Measurements from ENCODE around the gene CIB4.

CIB4 gene

DNA sequence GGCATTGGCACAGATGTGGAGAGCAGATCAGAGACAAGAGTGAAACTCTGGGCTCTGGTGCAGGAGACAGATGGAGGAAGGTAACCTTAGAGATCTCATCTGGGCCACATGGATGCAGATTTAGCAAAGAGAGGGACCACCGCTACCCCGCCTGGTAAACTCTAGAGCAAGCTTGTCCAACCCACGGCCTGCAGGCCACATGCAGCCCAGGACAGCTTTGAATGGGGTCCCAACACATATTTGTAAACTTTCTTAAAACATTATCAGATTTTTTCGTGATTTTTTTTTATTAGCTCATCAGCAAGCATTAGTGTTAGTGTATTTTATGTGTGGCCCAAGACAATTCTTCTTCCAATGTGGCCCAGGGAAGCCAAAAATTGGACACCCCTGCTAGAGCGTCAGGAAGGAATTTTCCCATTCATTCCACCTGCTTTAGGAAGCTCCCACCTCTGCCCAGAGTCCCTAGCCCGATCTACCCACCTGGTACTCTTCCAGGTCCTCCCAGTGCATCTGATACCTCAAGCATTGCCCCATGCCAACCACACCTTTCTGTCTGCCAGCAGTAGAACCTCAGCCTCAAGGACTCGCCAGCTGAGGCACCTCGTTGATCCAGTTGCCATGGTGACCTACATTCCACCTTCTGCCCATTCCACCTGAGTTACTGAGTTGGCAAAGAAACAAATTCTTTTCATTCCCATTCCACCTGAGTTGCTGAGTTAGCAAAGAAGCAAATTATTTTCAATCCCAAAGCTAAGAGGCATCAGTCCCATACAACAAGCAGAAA, at the start of gene CIB4:
CIB4 (minus strand) TSS at position 586 of the 784 bp plus-strand sequence; CDS start at position 534, 52 bp downstream.
- no peak for DNase-seq (ENCODE audit: low spot score)
- TF ChIP-seq, protein P1, sequence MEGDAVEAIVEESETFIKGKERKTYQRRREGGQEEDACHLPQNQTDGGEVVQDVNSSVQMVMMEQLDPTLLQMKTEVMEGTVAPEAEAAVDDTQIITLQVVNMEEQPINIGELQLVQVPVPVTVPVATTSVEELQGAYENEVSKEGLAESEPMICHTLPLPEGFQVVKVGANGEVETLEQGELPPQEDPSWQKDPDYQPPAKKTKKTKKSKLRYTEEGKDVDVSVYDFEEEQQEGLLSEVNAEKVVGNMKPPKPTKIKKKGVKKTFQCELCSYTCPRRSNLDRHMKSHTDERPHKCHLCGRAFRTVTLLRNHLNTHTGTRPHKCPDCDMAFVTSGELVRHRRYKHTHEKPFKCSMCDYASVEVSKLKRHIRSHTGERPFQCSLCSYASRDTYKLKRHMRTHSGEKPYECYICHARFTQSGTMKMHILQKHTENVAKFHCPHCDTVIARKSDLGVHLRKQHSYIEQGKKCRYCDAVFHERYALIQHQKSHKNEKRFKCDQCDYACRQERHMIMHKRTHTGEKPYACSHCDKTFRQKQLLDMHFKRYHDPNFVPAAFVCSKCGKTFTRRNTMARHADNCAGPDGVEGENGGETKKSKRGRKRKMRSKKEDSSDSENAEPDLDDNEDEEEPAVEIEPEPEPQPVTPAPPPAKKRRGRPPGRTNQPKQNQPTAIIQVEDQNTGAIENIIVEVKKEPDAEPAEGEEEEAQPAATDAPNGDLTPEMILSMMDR (IDR thresholded peaks at IDR 0.05; ENCODE audit: extremely low read depth, missing control alignments): no peak

DNA sequence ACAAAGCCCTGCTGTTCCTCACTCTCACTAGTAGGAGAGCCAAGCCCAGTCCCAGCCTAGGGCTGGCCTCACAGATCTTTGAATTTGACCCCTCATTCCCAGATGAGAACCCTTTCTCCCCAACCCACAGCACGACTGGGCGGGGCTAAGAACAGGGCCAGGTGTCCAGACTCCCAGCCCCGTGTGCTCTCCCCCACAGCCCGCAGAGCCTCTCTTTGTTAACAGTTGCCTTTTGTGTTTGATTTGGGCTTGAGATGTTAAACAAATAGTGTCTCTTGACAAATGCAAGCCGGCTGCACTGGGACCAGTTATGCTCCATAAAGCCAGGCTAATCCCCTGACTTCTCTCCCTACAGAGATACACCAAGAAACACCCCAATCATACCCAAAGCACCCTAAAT, 46.6 kb upstream of the CIB4 start:
- no peak for DNase-seq (ENCODE audit: low spot score)
- TF ChIP-seq, protein P1 (IDR thresholded peaks at IDR 0.05; ENCODE audit: extremely low read depth, missing control alignments): no peak

DNA sequence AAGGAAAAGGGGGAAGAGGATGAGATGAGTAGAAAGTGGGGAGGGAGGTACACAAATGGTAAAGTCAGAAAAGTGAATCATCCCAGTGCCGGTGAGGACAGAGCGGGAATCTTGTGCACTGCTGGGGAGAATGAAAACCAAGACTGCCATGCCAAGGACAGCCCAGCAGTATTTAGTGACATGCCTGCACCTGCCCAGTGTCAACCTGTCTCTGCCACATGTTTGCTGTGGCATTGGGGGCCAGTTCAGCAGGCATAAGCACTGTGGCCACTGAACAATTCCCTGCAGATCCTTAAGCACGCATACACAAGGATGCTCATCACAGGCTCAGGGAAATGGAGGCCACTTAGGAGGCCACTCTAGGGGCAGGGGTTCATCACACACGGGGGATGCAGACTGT, 46.2 kb upstream of the CIB4 start:
- no peak for DNase-seq (ENCODE audit: low spot score)
- TF ChIP-seq, protein P1 (IDR thresholded peaks at IDR 0.05; ENCODE audit: extremely low read depth, missing control alignments): no peak

DNA sequence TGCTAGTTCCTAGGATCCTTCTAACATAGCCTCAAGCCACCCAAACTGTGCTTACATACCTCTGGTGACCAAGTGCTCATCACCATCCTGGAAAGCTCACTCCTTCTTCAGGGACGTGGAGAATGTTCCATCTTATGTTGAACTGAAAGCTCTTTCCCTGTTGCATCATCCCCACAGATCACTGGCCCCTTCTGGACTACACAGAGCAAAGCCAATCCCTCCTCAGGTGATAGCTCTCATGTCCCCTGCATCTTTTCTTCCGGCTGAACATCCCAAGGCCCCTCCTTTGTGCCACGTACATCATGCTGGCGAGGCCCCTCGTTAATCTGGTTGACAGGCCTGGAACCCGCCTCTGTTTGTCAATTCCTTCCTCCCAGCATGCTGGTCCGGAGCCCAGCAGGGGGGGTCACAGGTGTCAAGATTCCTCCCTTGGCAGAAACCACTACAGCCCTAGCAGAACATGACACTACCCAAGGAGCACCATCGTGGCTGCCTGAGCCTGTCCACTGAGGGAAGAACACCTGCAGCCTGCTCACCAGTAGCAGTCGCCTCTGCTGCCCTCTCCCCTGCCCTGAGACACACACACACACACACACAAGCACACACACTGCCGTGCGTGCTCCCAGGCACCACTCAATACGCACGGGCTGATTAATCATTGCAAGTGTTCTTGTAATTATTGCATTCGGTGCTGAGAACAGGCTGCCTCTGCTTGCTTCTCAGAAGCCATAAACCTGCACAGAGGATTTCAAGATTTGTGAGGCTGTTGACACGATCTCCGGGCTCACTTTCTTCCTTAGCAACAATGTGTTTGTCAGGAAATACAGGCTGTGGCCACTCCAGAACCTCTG, 45.0 kb upstream of the CIB4 start:
- TF ChIP-seq, protein P1 (IDR thresholded peaks at IDR 0.05; ENCODE audit: extremely low read depth, missing control alignments): no peak
- DNase-seq (ENCODE audit: low spot score): no peak

DNA sequence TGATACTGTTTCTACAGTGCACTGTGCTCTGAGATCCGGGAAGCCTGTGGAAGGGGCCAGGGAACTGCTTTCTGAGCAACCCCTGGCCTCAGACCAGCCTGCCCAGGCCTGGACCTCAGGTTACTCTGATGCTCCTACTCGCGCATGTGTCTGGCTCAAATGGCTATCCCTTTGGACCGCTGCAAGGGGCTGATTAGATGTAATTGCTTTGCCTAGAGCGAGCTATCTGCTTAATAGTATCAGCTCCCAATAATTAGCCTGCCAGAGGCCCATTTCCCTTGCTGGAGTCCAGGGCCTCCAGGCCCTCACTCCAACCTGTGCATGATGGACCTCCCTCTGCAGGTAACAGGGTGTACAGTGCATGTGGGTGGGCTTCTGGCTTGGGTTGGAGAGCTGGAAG, 44.2 kb upstream of the CIB4 start:
- DNase-seq (ENCODE audit: low spot score): no peak
- TF ChIP-seq, protein P1 (IDR thresholded peaks at IDR 0.05; ENCODE audit: extremely low read depth, missing control alignments): no peak

DNA sequence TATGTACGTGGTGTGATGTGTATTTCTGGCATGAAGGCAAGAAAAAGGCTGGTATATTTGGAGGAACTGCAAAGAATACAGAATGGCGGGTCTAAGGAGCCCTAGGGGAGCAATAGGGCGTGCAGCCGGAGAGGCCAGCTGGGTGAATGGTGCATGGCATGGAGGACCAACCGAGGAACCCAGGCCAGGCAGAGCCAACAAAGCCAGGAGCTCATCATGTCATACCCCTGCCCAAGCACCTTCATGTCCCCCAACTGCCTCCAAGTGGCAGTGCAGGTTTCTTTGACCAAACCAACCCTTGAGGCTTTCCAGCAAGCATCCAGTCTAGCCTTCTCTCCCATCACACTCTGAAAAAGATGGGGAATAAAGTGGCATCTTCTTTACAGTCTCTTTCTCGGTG, 42.4 kb upstream of the CIB4 start:
- no peak for DNase-seq (ENCODE audit: low spot score)
- TF ChIP-seq, protein P1 (IDR thresholded peaks at IDR 0.05; ENCODE audit: extremely low read depth, missing control alignments): no peak

DNA sequence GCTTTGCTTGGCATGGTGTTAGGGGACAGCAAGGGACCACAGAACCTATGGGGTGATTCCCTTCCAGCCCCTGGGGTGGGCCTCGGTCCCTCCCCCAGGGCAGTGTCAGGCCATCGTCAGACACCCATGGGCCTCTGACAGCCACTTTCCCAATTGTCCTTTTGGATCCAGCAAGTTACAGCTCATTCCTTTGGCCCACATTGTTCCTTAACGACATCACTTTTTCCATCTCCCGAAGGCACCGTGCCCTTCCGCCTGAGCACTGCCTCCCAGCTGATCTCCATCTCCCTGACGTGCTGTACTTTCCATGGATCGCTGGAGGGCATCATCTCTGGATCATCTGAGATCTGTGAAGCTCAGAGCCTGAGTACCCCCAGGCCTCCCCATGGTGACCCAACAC, 41.0 kb upstream of the CIB4 start:
- TF ChIP-seq, protein P1 (IDR thresholded peaks at IDR 0.05; ENCODE audit: extremely low read depth, missing control alignments): no peak
- no peak for DNase-seq (ENCODE audit: low spot score)

Data from GM20000 (cell line).